ENCODE data around the gene CBLL1. TPM values are rescaled to one million over a fixed set of nuclear protein-coding genes. Genes with fewer than 3 reads are reported as not detected.

The CBLL1 gene
- total and polyA plus RNA-seq, 2 of the 13 experiments (the other 11 are each of a cell fraction or from before 2014, with no cell fraction given): 8.8 to 10.5 TPM

GRCh38 chr7:107743567-107744344 is at the start of gene CBLL1 (continued):
- TF ChIP-seq PRDM4 (CRISPR knock-in tag; IDR thresholded peaks at IDR 0.05; ENCODE audit: borderline replicate concordance): no peak
- TF ChIP-seq POLR2AphosphoS2 (IDR thresholded peaks at IDR 0.05; ENCODE audit: low read depth, low read length): no peak
- TF ChIP-seq HOXA9 (CRISPR knock-in tag; IDR thresholded peaks at IDR 0.05; ENCODE audit: borderline replicate concordance): no peak
- TF ChIP-seq CREBL2 (CRISPR knock-in tag; IDR thresholded peaks at IDR 0.05; ENCODE audit: borderline replicate concordance): no peak; the same call in 1 of the 2 replicates
- TF ChIP-seq ZNF558 (CRISPR knock-in tag; IDR thresholded peaks at IDR 0.05; ENCODE audit: borderline replicate concordance): 0 out of 2 replicates have a peak, but pooled peaks have one; percentile 53
- TF ChIP-seq ZNF737 (CRISPR knock-in tag; IDR thresholded peaks at IDR 0.05; ENCODE audit: borderline replicate concordance): no peak
- no peak for TF ChIP-seq REXO4 (CRISPR knock-in tag; IDR thresholded peaks at IDR 0.05; ENCODE audit: borderline replicate concordance)
- TF ChIP-seq ZNF512 (CRISPR knock-in tag; IDR thresholded peaks at IDR 0.05): no peak
- no peak for TF ChIP-seq NCOA1 (CRISPR knock-in tag; IDR thresholded peaks at IDR 0.05)
- TF ChIP-seq NR2F2 (IDR thresholded peaks at IDR 0.05; ENCODE audit: borderline replicate concordance, low read depth): 0 out of 2 replicates have a peak, but pooled peaks have one; percentile 60
- no peak for TF ChIP-seq ZXDC (CRISPR knock-in tag; IDR thresholded peaks at IDR 0.05)
- no peak for TF ChIP-seq U2AF2 (IDR thresholded peaks at IDR 0.05; ENCODE audit: low read depth, low read length)
- TF ChIP-seq MBNL3 (CRISPR knock-in tag; conservative IDR thresholded peaks at IDR 0.05): no peak
- TF ChIP-seq ZBTB7A (CRISPR knock-in tag; IDR thresholded peaks at IDR 0.05): peak; percentile 93
- TF ChIP-seq ZNF431 (CRISPR knock-in tag; IDR thresholded peaks at IDR 0.05; ENCODE audit: borderline replicate concordance, low read depth): 0 out of 2 replicates have a peak, but pooled peaks have one; percentile 38
- TF ChIP-seq ZNF609 (CRISPR knock-in tag; IDR thresholded peaks at IDR 0.05; ENCODE audit: borderline replicate concordance): no peak

Data from HepG2 (cell line).